HepG2 (cell line): ENCODE data around the gene SWSAP1. TPM values are rescaled to one million over a fixed set of nuclear protein-coding genes. Genes with fewer than 3 reads are reported as not detected.
A peak's percentile ranks its signal among the peaks of the same experiment; 100 is the strongest.

Source experiments
- ARHGAP35 ChIP-seq: sonication (generic); formaldehyde crosslinking; IDR thresholded peaks from 2 replicates; pipeline ENCODE4 v1.9.0; 2022; ENCODE audit warnings: mild to moderate bottlenecking, inconsistent platforms, moderate library complexity, missing genetic modification reagents, borderline replicate concordance
- HIVEP1 ChIP-seq: sonication (generic); formaldehyde crosslinking; IDR thresholded peaks from 2 replicates; pipeline ENCODE4 v1.4.0; 2020; ENCODE audit warnings: mild to moderate bottlenecking, missing genetic modification reagents
- KLF13 ChIP-seq: sonication (generic); formaldehyde crosslinking; IDR thresholded peaks from 2 replicates; pipeline ENCODE4 v1.4.0; 2020; ENCODE audit warnings: mild to moderate bottlenecking, missing genetic modification reagents
- MIER2 ChIP-seq: IDR thresholded peaks from 2 replicates; pipeline ENCODE4 v1.6.1; 2016; ENCODE audit warnings: missing biosample characterization, missing genetic modification reagents
- NONO ChIP-seq, 2 experiments: fragments of 450-650 bp in 1 of 2; sonication (generic) in 1 of 2; formaldehyde crosslinking in 1 of 2; IDR thresholded peaks in 1 of 2; conservative IDR thresholded peaks in 1 of 2; 2 replicates each; pipeline versions ENCODE4 v1.6.1 to v1.8.0; 2017 to 2022; ENCODE audit warnings: mild to moderate bottlenecking in 1 of 2, missing genetic modification reagents in 1 of 2, moderate library complexity in 1 of 2
- SAFB2 ChIP-seq: sonication (generic); formaldehyde crosslinking; IDR thresholded peaks from 2 replicates; pipeline ENCODE4 v1.5.1; 2020; ENCODE audit warnings: missing genetic modification reagents, low read depth, mild to moderate bottlenecking, borderline replicate concordance
- ZNF282 ChIP-seq: fragments of 450-650 bp; IDR thresholded peaks from 2 replicates; pipeline ENCODE4 v1.6.1; 2018; ENCODE audit not compliant: partially characterized antibody
- ZNF570 ChIP-seq: sonication (generic); formaldehyde crosslinking; IDR thresholded peaks from 2 replicates; pipeline ENCODE4 v1.4.0; 2020; ENCODE audit warnings: mild to moderate bottlenecking, missing genetic modification reagents, borderline replicate concordance
- ZNF761 ChIP-seq: sonication (generic); formaldehyde crosslinking; conservative IDR thresholded peaks from 2 replicates; pipeline ENCODE4 v1.4.0; 2020; ENCODE audit warnings: mild to moderate bottlenecking, missing genetic modification reagents
- ZSCAN20 ChIP-seq: sonication (generic); formaldehyde crosslinking; IDR thresholded peaks from 2 replicates; pipeline ENCODE4 v1.4.0; 2020; ENCODE audit warnings: missing genetic modification reagents, mild to moderate bottlenecking, borderline replicate concordance
- ZSCAN21 ChIP-seq: sonication (generic); formaldehyde crosslinking; IDR thresholded peaks from 2 replicates; pipeline ENCODE4 v1.8.0; 2022; ENCODE audit warnings: mild to moderate bottlenecking, missing genetic modification reagents, moderate library complexity, borderline replicate concordance
- polyA plus RNA-seq, 8 experiments: library from polyadenylated mRNA; depleted of rRNA in 3 of 8; stranded (reverse) in 7 of 8; unstranded in 1 of 8; fragments of >200 nt; fragmentation: Illumina TruSeq in 4 of 8; extraction: Trizol in 4 of 8; gene quantifications; 2 replicates each; pipeline versions ENCODE4 v1.2.1 to v1.2.3, GENCODE V29; 2011 to 2016; ENCODE audit warnings: low read depth in 4 of 8, missing spikeins in 1 of 8, mixed read lengths in 1 of 8; ENCODE audit not compliant: insufficient read depth in 1 of 8
- total RNA-seq, 5 experiments: library from RNA; depleted of rRNA; stranded (reverse); fragments of >200 nt; fragmentation: Illumina TruSeq; extraction: Trizol; gene quantifications; 2 replicates each; pipeline ENCODE4 v1.2.3, GENCODE V29; 2016; ENCODE audit warnings: low read depth in 1 of 5
- TF ChIP-seq, protein P1 (sequence below): sonication (generic); formaldehyde crosslinking; conservative IDR thresholded peaks from 2 replicates; pipeline ENCODE4 v1.4.0; 2020; ENCODE audit warnings: missing genetic modification reagents
- TF ChIP-seq, protein P2 (sequence below): IDR thresholded peaks from 2 replicates; pipeline ENCODE4 v1.6.1; 2016; ENCODE audit warnings: missing biosample characterization, missing genetic modification reagents, low read depth
- TF ChIP-seq, protein P3 (sequence below): sonication (generic); formaldehyde crosslinking; IDR thresholded peaks from 2 replicates; pipeline ENCODE4 v1.4.0; 2020; ENCODE audit warnings: missing genetic modification reagents, mild to moderate bottlenecking, borderline replicate concordance
- TF ChIP-seq, protein P4 (sequence below): sonication (generic); formaldehyde crosslinking; IDR thresholded peaks from 2 replicates; pipeline ENCODE4 v1.4.0; 2020; ENCODE audit warnings: missing genetic modification reagents

SWSAP1 gene
- total and polyA plus RNA-seq, 2 of the 13 experiments (the other 11 are each of a cell fraction or from before 2014, with no cell fraction given): 2.7 to 3.3 TPM

DNA sequence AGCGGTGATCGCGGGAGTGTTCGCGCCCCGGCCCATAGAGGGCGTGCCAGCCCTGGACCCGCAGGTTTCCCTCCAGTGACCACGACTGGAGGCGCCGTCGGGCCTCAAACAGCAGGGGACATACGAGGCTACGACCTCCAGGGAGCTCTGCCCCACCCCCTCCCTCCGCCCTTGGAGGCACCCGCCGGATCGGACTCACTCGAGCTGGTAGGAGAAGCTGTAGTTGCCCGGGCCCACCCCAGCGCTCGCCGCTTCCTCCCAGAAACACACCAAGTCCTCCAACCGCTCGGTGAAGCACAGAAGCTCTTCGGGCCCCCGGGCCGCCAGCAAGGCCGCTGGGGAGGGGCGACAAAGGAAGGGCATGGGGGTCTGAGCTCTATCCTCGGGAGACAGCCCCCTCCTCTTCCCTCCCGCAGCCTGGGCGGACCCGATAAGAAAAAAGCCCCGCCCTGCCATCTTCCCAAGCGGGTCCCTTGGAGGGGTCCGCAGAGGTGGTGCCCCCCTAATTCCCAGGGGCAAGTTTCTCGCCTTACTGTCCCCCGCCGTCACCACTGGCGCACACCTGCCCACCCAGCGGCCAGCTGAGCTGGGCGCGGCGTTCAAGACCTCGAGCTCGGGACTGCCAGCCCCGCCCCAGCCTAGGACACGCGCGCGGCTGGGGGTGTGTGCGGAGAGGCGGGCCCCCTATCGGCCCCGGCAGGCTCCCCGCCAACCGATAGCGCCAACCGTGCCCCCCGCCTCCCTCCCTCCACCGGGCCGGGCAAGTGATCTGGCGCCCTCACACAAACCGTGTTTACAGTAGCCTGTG lies 8.6 kb downstream of the SWSAP1 start (continued):
- TF ChIP-seq ARHGAP35 (CRISPR knock-in tag) (no peak), SAFB2 (CRISPR knock-in tag) (no peak), KLF13 (CRISPR knock-in tag) (no peak), NONO (IDR thresholded peaks at IDR 0.05) (no peak), NONO (CRISPR knock-in tag; conservative IDR thresholded peaks at IDR 0.05) (peak; percentile 52), ZNF570 (no peak), MIER2 (CRISPR knock-in tag) (no peak), ZNF282 (no peak), ZSCAN20 (peak; percentile 45; the same call in 1 of the 2 replicates), ZNF761 (CRISPR knock-in tag) (no peak), HIVEP1 (CRISPR knock-in tag) (no peak), ZSCAN21 (CRISPR knock-in tag) (no peak; the same call in 1 of the 2 replicates)
- TF ChIP-seq, protein P1, sequence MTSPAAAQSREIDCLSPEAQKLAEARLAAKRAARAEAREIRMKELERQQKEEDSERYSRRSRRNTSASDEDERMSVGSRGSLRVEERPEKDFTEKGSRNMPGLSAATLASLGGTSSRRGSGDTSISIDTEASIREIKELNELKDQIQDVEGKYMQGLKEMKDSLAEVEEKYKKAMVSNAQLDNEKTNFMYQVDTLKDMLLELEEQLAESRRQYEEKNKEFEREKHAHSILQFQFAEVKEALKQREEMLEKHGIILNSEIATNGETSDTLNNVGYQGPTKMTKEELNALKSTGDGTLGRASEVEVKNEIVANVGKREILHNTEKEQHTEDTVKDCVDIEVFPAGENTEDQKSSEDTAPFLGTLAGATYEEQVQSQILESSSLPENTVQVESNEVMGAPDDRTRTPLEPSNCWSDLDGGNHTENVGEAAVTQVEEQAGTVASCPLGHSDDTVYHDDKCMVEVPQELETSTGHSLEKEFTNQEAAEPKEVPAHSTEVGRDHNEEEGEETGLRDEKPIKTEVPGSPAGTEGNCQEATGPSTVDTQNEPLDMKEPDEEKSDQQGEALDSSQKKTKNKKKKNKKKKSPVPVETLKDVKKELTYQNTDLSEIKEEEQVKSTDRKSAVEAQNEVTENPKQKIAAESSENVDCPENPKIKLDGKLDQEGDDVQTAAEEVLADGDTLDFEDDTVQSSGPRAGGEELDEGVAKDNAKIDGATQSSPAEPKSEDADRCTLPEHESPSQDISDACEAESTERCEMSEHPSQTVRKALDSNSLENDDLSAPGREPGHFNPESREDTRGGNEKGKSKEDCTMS (CRISPR knock-in tag): no peak
- TF ChIP-seq, protein P2, sequence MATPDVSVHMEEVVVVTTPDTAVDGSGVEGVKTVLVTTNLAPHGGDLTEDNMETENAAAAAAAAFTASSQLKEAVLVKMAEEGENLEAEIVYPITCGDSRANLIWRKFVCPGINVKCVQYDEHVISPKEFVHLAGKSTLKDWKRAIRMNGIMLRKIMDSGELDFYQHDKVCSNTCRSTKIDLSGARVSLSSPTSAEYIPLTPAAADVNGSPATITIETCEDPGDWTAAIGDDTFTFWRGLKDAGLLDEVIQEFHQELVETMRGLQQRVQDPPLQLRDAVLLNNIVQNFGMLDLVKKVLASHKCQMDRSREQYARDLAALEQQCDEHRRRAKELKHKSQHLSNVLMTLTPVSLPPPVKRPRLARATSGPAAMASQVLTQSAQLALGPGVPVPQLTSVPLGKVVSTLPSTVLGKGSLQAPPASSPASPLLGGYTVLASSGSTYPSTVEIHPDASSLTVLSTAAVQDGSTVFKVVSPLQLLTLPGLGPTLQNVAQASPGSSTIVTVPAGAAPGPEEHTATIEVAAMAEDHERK (CRISPR knock-in tag): no peak
- TF ChIP-seq, protein P3, sequence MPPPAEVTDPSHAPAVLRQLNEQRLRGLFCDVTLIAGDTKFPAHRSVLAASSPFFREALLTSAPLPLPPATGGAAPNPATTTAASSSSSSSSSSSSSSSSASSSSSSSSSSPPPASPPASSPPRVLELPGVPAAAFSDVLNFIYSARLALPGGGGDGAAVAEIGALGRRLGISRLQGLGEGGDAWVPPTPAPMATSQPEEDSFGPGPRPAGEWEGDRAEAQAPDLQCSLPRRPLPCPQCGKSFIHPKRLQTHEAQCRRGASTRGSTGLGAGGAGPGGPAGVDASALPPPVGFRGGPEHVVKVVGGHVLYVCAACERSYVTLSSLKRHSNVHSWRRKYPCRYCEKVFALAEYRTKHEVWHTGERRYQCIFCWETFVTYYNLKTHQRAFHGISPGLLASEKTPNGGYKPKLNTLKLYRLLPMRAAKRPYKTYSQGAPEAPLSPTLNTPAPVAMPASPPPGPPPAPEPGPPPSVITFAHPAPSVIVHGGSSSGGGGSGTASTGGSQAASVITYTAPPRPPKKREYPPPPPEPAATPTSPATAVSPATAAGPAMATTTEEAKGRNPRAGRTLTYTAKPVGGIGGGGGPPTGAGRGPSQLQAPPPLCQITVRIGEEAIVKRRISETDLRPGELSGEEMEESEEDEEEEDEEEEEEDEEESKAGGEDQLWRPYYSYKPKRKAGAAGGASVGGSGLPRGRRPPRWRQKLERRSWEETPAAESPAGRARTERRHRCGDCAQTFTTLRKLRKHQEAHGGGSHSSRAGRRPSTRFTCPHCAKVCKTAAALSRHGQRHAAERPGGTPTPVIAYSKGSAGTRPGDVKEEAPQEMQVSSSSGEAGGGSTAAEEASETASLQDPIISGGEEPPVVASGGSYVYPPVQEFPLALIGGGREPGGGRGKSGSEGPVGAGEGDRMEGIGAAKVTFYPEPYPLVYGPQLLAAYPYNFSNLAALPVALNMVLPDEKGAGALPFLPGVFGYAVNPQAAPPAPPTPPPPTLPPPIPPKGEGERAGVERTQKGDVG: no peak; the same call in 1 of the 2 replicates
- TF ChIP-seq, protein P4, sequence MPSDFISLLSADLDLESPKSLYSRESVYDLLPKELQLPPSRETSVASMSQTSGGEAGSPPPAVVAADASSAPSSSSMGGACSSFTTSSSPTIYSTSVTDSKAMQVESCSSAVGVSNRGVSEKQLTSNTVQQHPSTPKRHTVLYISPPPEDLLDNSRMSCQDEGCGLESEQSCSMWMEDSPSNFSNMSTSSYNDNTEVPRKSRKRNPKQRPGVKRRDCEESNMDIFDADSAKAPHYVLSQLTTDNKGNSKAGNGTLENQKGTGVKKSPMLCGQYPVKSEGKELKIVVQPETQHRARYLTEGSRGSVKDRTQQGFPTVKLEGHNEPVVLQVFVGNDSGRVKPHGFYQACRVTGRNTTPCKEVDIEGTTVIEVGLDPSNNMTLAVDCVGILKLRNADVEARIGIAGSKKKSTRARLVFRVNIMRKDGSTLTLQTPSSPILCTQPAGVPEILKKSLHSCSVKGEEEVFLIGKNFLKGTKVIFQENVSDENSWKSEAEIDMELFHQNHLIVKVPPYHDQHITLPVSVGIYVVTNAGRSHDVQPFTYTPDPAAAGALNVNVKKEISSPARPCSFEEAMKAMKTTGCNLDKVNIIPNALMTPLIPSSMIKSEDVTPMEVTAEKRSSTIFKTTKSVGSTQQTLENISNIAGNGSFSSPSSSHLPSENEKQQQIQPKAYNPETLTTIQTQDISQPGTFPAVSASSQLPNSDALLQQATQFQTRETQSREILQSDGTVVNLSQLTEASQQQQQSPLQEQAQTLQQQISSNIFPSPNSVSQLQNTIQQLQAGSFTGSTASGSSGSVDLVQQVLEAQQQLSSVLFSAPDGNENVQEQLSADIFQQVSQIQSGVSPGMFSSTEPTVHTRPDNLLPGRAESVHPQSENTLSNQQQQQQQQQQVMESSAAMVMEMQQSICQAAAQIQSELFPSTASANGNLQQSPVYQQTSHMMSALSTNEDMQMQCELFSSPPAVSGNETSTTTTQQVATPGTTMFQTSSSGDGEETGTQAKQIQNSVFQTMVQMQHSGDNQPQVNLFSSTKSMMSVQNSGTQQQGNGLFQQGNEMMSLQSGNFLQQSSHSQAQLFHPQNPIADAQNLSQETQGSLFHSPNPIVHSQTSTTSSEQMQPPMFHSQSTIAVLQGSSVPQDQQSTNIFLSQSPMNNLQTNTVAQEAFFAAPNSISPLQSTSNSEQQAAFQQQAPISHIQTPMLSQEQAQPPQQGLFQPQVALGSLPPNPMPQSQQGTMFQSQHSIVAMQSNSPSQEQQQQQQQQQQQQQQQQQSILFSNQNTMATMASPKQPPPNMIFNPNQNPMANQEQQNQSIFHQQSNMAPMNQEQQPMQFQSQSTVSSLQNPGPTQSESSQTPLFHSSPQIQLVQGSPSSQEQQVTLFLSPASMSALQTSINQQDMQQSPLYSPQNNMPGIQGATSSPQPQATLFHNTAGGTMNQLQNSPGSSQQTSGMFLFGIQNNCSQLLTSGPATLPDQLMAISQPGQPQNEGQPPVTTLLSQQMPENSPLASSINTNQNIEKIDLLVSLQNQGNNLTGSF (CRISPR knock-in tag): no peak
